Dendritic cell treated with granulocyte-macrophage colony-stimulating factor and Interleukin-4, amounts not matched to agents 40 ng/mL and 50 ng/mL, for 4 days (primary cell): ENCODE results near the gene DPP6.

ENCODE experiments used
- H3K27ac Mint-ChIP-seq: one replicate; pipeline ENCODE4 v1.8.0; 2022; ENCODE audit warnings: mild to moderate bottlenecking, mixed read lengths
- H3K27me3 Mint-ChIP-seq: one replicate; pipeline ENCODE4 v1.8.0; 2022; ENCODE audit warnings: mild to moderate bottlenecking, mixed read lengths
- H3K36me3 Mint-ChIP-seq: one replicate; pipeline ENCODE4 v1.8.0; 2022; ENCODE audit warnings: low read depth, mixed read lengths
- H3K4me1 Mint-ChIP-seq: one replicate; pipeline ENCODE4 v1.8.0; 2022; ENCODE audit warnings: low read depth, mixed read lengths
- H3K4me3 Mint-ChIP-seq: one replicate; pipeline ENCODE4 v1.8.0; 2022; ENCODE audit warnings: mild to moderate bottlenecking, moderate library complexity, mixed read lengths
- H3K9me3 Mint-ChIP-seq: one replicate; pipeline ENCODE4 v1.8.0; 2022; ENCODE audit warnings: mixed read lengths
- intact Hi-C: fragments of 100-400 bp; cut with micrococcal nuclease; formaldehyde crosslinking; loops from one replicate; pipeline ENCODE4 v1.15.0; 2022

DPP6 gene

GRCh38 chr7:154426778-154427177 is 374.6 kb downstream of the DPP6 start:
- no peak overlapping the region for H3K4me3 Mint-ChIP-seq
- no peaks in the 10 kb centered on the region for H3K36me3 Mint-ChIP-seq
- no peak overlapping the region for H3K27ac Mint-ChIP-seq
- intact Hi-C loops: no loop called here
- H3K4me1 Mint-ChIP-seq: no peaks in the 10 kb centered on the region
- H3K9me3 Mint-ChIP-seq: peaks cover 43% of the 10 kb centered on the region
- H3K27me3 Mint-ChIP-seq: no peaks in the 10 kb centered on the region

DNA sequence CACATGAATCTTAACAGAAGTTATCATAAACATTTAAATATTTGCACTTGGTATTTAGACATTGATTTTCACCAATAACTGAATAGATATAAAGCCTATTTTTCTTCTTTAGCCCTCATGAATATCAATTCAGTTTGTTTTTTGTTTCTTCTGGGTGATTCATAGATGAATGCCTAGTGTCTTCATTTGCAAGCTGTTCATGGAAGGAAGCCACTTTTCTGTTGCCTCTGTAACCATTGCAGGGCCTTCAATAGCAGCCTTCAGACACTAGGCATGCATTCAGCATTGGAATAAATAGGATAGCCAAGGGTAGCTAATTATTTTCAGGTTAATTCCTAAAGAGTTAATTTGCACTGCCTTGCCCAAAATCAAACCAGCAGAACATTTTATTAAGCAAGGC is 375.3 kb downstream of the DPP6 start:
- intact Hi-C loops: no loop called here
- no peaks in the 10 kb centered on the region for H3K4me1 Mint-ChIP-seq
- no peak overlapping the region for H3K27ac Mint-ChIP-seq
- peaks cover 36% of the 10 kb centered on the region for H3K9me3 Mint-ChIP-seq
- H3K4me3 Mint-ChIP-seq: no peak overlapping the region
- H3K36me3 Mint-ChIP-seq: no peaks in the 10 kb centered on the region
- H3K27me3 Mint-ChIP-seq: no peaks in the 10 kb centered on the region

DNA sequence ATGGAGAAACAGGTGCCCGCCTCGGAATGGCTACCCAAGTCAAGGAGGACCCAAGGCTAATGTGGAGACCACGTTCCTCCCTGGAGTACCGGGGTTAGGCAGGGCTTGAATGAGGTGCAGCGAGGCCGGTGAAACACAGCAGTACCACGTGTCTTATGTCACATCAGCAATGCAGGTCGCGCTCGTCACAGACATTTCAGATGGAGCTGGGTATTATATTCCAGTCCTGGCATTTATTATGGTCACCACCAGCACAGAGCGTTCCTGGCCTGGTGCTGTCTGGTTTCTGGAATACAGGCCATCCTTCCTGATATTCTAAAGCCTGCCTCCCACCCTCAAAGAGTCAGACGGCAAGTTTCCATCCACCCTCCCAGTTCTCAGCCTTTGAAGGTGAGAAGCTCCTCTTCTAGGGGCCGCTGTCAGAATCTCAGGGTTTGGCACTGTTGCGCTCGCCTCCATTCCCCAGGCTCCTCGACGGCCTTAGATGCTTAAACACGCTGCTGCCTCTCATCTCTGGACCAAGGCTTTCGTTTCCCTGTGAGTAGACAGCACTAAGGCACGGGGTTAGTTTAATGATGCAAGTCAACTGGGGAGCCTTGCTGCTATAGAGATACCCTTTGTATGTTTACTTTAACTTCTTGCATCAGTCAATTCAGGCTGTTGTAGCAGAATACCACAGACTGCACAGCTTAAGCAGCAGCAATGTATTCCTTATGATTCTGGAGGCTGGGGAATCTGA is 377.6 kb downstream of the DPP6 start:
- H3K27me3 Mint-ChIP-seq: no peaks in the 10 kb centered on the region
- intact Hi-C loops: no loop called here

DNA sequence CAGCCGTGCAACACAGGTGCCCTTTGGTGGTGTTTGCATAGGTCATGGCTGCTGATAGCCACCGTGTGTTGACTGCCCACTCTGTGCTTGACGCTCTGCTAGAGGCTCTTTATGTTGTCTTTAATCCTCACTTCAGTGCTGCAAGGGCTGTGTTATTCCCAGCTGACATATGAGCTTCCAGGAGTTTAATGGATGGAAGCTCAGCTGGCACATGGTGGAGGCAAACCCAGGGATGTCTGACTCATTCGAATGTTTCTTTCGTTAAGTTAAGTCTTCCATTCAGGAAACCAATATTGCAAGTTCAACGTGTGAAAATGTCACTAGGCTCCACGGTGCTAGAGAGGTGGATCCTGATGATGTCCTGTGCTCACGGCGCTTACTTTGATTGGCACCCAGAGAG is 378.4 kb downstream of the DPP6 start:
- H3K27me3 Mint-ChIP-seq: no peaks in the 10 kb centered on the region
- H3K27ac Mint-ChIP-seq: no peak overlapping the region
- peaks cover 29% of the 10 kb centered on the region for H3K9me3 Mint-ChIP-seq
- no peak overlapping the region for H3K4me3 Mint-ChIP-seq
- no peaks in the 10 kb centered on the region for H3K4me1 Mint-ChIP-seq
- no peaks in the 10 kb centered on the region for H3K36me3 Mint-ChIP-seq
- intact Hi-C loops: no loop called here

More for the DNA sequence above, 377.6 kb downstream of the DPP6 start:
- Mint-ChIP-seq H3K9me3 (peaks cover 36% of the 10 kb centered on the region), H3K4me3 (no peak overlapping the region), H3K4me1 (no peaks in the 10 kb centered on the region), H3K36me3 (no peaks in the 10 kb centered on the region), H3K27ac (no peak overlapping the region)

DNA sequence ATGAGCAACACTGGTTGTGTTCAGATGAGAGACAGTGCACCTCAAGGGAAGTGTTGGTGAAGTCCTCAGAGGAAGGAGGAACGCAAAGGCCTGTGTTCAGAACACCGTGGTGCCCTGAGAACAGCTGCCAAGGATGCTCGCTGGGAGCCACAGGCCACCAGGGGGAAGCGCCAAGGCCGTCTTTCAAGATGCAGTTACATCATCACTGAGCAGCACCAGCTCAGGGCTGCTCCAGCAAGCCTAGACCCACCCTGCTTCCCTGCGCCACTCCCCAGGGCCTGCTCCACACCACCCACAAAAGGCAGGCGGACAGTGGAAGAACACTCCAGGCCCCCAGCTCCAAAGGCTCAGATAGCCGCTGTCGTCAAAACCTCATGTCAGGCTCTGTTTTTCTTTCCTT is 378.8 kb downstream of the DPP6 start:
- intact Hi-C loops: no loop called here
- Mint-ChIP-seq H3K9me3 (peaks cover 27% of the 10 kb centered on the region), H3K36me3 (no peaks in the 10 kb centered on the region), H3K4me1 (no peaks in the 10 kb centered on the region), H3K27me3 (no peaks in the 10 kb centered on the region), H3K27ac (no peak overlapping the region), H3K4me3 (no peak overlapping the region)

DNA sequence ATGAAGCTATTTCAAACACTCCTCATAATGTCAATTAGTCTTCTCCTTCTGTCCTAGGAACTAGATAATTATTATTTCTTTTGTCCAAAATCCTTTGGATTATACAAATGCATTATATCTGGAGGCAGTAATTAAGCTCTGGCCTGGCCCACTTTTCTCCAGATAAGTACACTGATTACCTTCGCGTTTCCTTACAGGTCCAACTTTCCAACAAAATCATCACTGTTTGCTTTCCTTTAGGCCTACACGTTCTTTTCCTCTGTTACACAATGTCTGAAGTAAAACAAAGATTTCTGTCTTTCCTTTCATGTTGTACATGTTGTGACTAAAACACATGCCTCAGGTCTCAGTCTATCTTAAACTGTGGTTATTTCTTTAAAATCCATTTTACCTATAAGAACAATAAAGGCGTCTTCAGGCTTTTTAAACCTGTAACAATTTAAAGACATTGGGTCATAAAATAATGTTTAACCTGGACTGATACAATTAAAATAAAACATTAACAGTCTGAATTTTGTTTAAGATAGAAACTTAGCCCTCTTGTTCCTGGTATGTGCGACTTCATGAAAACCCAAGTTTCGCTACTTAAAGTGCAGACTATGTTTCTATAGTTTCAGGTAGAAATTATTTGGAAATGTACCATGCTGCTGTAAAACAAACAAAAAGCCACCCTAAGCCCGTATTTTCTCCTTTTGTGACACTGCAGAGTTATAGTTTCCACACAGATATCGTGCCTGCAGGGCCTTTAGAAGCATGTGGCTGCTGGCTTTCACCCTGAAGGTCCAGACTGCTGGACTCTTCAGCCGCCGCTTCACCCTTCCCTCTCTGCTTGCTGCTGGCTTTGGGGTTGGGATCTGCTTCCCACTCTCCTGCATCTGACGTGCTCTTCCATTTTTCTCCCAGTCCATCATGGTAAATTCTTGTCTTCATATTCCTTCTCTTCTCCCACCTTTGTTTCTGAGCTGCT is 381.7 kb downstream of the DPP6 start:
- intact Hi-C loops: no loop called here

DNA sequence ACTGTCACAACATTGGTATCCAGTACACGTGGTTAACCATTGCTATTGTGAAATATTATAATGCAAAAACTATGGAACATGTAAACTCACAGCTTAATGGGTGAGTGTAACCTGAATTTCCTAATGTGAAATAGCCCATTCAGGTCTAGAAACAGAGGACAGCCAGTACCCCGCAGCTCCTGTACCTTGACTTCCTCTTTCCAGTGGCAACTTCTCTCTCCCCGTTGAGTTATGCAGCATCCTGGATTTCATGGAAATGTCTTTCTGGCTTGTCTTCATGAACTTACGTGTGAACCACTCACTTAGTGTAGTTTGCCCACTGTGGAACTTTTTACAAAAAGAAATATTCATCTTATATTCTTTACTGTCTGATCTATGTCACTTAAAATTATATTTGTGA is 384.4 kb downstream of the DPP6 start:
- no peaks in the 10 kb centered on the region for H3K27me3 Mint-ChIP-seq
- no peaks in the 10 kb centered on the region for H3K4me1 Mint-ChIP-seq
- intact Hi-C loops: no loop called here
- no peak overlapping the region for H3K4me3 Mint-ChIP-seq
- peaks cover 8% of the 10 kb centered on the region for H3K9me3 Mint-ChIP-seq
- no peaks in the 10 kb centered on the region for H3K36me3 Mint-ChIP-seq
- no peak overlapping the region for H3K27ac Mint-ChIP-seq

More for the DNA sequence above, 381.7 kb downstream of the DPP6 start:
- Mint-ChIP-seq H3K27ac (no peak overlapping the region), H3K4me3 (no peak overlapping the region), H3K36me3 (no peaks in the 10 kb centered on the region), H3K4me1 (no peaks in the 10 kb centered on the region), H3K27me3 (no peaks in the 10 kb centered on the region), H3K9me3 (peaks cover 19% of the 10 kb centered on the region)

GRCh38 chr7:154437234-154437633 is 385.0 kb downstream of the DPP6 start:
- Mint-ChIP-seq H3K27me3 (no peaks in the 10 kb centered on the region), H3K4me1 (no peaks in the 10 kb centered on the region), H3K9me3 (peaks cover 12% of the 10 kb centered on the region), H3K27ac (no peak overlapping the region), H3K4me3 (no peak overlapping the region), H3K36me3 (no peaks in the 10 kb centered on the region)
- intact Hi-C loops: no loop called here

DNA sequence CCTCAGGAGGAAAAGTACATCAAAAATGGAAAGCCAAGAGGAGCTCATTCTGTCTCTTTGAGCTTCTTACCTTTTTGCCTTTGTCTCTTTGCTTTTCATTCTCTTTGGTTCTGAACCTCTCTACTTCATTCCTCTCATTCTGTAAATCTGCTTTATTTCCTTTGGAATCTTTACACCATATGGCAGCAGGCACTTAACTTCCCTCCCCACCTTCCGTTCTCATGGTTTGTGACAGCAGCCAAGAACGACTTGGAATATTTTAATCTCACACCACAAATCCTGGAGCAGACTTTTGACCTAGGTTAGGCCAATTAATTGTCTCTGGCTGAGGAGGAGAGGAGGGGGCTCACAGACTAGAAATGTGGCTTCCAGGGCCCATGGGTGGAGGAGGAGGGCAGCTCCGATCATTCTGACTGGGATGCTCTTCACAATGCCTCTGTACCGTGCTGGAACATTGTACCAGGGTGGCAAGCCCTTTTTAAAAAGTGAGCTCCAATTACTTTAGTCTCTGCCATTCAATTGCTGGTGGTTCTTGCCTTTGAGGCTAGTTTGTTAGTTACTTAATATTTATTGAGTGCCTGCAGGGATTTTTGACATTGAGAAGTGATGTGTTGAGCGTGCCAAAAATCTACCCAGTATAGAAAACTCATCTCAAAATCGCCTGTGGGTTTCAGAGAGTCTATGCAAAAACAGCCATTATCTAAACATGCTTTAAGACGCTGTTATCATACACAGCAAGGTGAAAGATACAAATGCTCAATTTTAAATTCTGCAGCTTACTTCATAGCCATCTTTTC is 386.6 kb downstream of the DPP6 start:
- H3K9me3 Mint-ChIP-seq: peaks cover 27% of the 10 kb centered on the region
- intact Hi-C loops: no loop called here
- H3K4me1 Mint-ChIP-seq: no peaks in the 10 kb centered on the region
- no peak overlapping the region for H3K27ac Mint-ChIP-seq
- no peak overlapping the region for H3K4me3 Mint-ChIP-seq
- H3K36me3 Mint-ChIP-seq: no peaks in the 10 kb centered on the region
- no peaks in the 10 kb centered on the region for H3K27me3 Mint-ChIP-seq

DNA sequence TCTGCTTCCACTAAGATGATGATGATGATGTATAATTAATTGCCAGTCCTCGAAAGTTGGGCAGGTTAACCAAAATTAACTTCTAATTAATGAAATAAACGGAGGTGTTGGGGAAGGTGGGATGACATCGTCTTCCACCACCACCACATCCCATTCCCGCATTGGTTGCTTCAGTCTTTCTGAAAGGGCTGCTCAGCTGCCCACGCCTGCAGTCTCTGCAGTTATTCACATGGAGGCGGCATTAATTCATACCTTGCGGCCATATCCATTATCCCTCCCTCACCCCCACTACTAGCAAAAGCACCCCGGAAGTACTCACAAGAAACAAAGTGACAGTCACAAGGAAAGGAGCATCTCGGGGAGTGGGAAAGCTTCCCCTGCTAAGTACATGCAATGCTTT is 387.9 kb downstream of the DPP6 start:
- Mint-ChIP-seq H3K4me1 (no peaks in the 10 kb centered on the region), H3K9me3 (peaks cover 22% of the 10 kb centered on the region), H3K36me3 (no peaks in the 10 kb centered on the region), H3K4me3 (no peak overlapping the region), H3K27me3 (no peaks in the 10 kb centered on the region), H3K27ac (no peak overlapping the region)
- intact Hi-C loops: no loop called here

- H3K4me3 Mint-ChIP-seq: no peak overlapping the region
These were observed 388.5 kb downstream of the DPP6 start for GRCh38 chr7:154440651-154441050.

DNA sequence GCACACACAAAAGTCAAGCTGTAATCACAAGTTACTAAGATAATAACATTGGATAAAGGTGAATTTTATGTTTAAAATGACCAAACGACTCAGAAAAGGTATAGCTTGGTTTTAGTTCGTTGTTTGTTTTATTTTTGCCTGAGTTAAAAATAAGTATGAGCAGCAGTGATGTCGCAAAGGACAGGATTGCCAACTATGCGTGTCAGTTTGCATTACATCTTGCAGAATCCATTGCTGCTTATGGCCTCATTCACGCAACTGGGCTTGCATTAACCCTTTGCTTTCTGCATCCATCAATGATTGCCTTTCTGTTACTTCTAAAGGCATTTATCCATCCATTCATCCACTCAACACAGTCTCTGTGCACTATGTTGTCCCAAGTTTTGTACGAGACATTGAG is 389.6 kb downstream of the DPP6 start:
- H3K27me3 Mint-ChIP-seq: no peaks in the 10 kb centered on the region

More at GRCh38 chr7:154440651-154441050, 388.5 kb downstream of the DPP6 start:
- H3K27me3 Mint-ChIP-seq: no peaks in the 10 kb centered on the region
- no peak overlapping the region for H3K27ac Mint-ChIP-seq
- no peaks in the 10 kb centered on the region for H3K36me3 Mint-ChIP-seq
- H3K4me1 Mint-ChIP-seq: no peaks in the 10 kb centered on the region
- H3K9me3 Mint-ChIP-seq: peaks cover 28% of the 10 kb centered on the region
- intact Hi-C loops: no loop called here

DNA sequence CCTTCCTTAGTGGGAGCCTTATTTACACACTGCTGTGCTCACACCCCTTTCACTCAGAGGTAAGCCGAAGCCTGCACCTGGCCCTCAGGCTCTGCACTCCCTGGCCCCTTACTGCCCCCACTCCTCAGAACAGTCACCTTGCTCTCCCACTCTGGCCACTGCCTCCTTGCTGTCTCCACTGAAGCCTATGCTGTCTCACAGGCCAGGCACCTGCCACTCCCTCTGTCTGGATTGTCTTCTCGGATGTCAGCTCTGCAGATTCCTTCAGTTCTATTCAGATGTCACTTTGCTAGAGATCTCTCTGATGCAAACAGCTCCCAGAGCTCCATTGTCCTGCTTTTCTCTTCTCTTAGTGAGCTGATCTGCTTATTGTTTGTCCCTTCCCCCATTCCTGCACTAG is 390.7 kb downstream of the DPP6 start:
- H3K27me3 Mint-ChIP-seq: no peaks in the 10 kb centered on the region
- H3K4me1 Mint-ChIP-seq: no peaks in the 10 kb centered on the region
- peaks cover 41% of the 10 kb centered on the region for H3K9me3 Mint-ChIP-seq
- H3K27ac Mint-ChIP-seq: no peak overlapping the region
- H3K36me3 Mint-ChIP-seq: no peaks in the 10 kb centered on the region
- no peak overlapping the region for H3K4me3 Mint-ChIP-seq
- intact Hi-C loops: no loop called here

More for the DNA sequence above, 389.6 kb downstream of the DPP6 start:
- H3K36me3 Mint-ChIP-seq: no peaks in the 10 kb centered on the region
- no peak overlapping the region for H3K27ac Mint-ChIP-seq
- no peak overlapping the region for H3K4me3 Mint-ChIP-seq
- intact Hi-C loops: no loop called here
- H3K9me3 Mint-ChIP-seq: peaks cover 38% of the 10 kb centered on the region
- no peaks in the 10 kb centered on the region for H3K4me1 Mint-ChIP-seq

- no peaks in the 10 kb centered on the region for H3K27me3 Mint-ChIP-seq
- H3K4me1 Mint-ChIP-seq: no peaks in the 10 kb centered on the region
- no peaks in the 10 kb centered on the region for H3K36me3 Mint-ChIP-seq
- intact Hi-C loops: no loop called here
- H3K9me3 Mint-ChIP-seq: peaks cover 57% of the 10 kb centered on the region
- no peak overlapping the region for H3K4me3 Mint-ChIP-seq
- H3K27ac Mint-ChIP-seq: no peak overlapping the region
These were observed 398.3 kb downstream of the DPP6 start for GRCh38 chr7:154450451-154450850.
